ENCODE measurements around the gene AQP1.

GRCh38 chr7:30971840-30972563 lies 60.3 kb downstream of the AQP1 start:
- no peak for TF ChIP-seq POU6F1 (CRISPR knock-in tag; IDR thresholded peaks at IDR 0.05; ENCODE audit: borderline replicate concordance, low read depth)
- no peak for TF ChIP-seq CREB5 (CRISPR knock-in tag; IDR thresholded peaks at IDR 0.05; ENCODE audit: low read depth)
- no peak for TF ChIP-seq GLIS3 (CRISPR knock-in tag; IDR thresholded peaks at IDR 0.05)
